HepG2 (cell line): ENCODE data around the gene CD4. TPM values are rescaled to one million over a fixed set of nuclear protein-coding genes. Genes with fewer than 3 reads are reported as not detected.

Experiments
- AGO1 ChIP-seq: fragments of 200-400 bp; formaldehyde crosslinking; IDR thresholded peaks from 2 replicates; pipeline ENCODE4 v1.6.1; 2017; ENCODE audit warnings: mild to moderate bottlenecking, low read depth, low read length, moderate library complexity; ENCODE audit not compliant: poor library complexity, severe bottlenecking
- ARID5B ChIP-seq: IDR thresholded peaks from 2 replicates; pipeline ENCODE4 v1.4.0; 2020; ENCODE audit warnings: mild to moderate bottlenecking, missing genetic modification reagents
- CREB1 ChIP-seq, 2 experiments: fragments of 450-650 bp in 1 of 2; IDR thresholded peaks; 2 replicates each; pipeline ENCODE4 v1.6.1; 2016 to 2017; ENCODE audit warnings: control low read depth in 1 of 2, mild to moderate bottlenecking in 1 of 2, missing compliant biosample characterization in 1 of 2, missing genetic modification characterization in 1 of 2
- DMAP1 ChIP-seq: IDR thresholded peaks from 2 replicates; pipeline ENCODE4 v1.6.1; 2016
- HNF4G ChIP-seq, 2 experiments: sonication (generic) in 1 of 2; formaldehyde crosslinking in 1 of 2; IDR thresholded peaks; 2 replicates each; pipeline versions ENCODE4 v1.4.0 to v1.6.1; 2011 to 2020; ENCODE audit warnings: borderline replicate concordance in 2 of 2, low read depth in 2 of 2, mild to moderate bottlenecking in 2 of 2, low read length in 1 of 2, missing genetic modification reagents in 1 of 2, moderate library complexity in 1 of 2
- NR2F2 ChIP-seq: IDR thresholded peaks from 2 replicates; pipeline ENCODE4 v1.6.1; 2012; ENCODE audit warnings: low read depth, inconsistent platforms, borderline replicate concordance
- REXO4 ChIP-seq: sonication (generic); formaldehyde crosslinking; IDR thresholded peaks from 2 replicates; pipeline ENCODE4 v1.8.0; 2022; ENCODE audit warnings: missing genetic modification reagents, mild to moderate bottlenecking, borderline replicate concordance
- SIN3A ChIP-seq: IDR thresholded peaks from 2 replicates; pipeline ENCODE4 v1.6.1; 2011; ENCODE audit warnings: low read depth, mild to moderate bottlenecking, control low read depth, low read length, borderline replicate concordance
- SRY ChIP-seq: sonication (generic); formaldehyde crosslinking; IDR thresholded peaks from 2 replicates; pipeline ENCODE4 v1.8.0; 2022; ENCODE audit warnings: mild to moderate bottlenecking, missing genetic modification reagents
- TCF12 ChIP-seq, 2 experiments: fragments of 450-650 bp in 1 of 2; sonication (generic) in 1 of 2; formaldehyde crosslinking in 1 of 2; IDR thresholded peaks; 2 replicates each; pipeline versions ENCODE4 v1.6.1 to v1.8.0; 2017 to 2022; ENCODE audit warnings: antibody characterized with exemption in 1 of 2, mild to moderate bottlenecking in 1 of 2, missing genetic modification reagents in 1 of 2, moderate library complexity in 1 of 2
- TIGD3 ChIP-seq: sonication (generic); formaldehyde crosslinking; IDR thresholded peaks from 2 replicates; pipeline ENCODE4 v1.5.1; 2020; ENCODE audit warnings: mild to moderate bottlenecking, missing genetic modification reagents, borderline replicate concordance
- ZNF441 ChIP-seq: sonication (generic); formaldehyde crosslinking; IDR thresholded peaks from 2 replicates; pipeline ENCODE4 v1.7.0; 2021; ENCODE audit warnings: missing genetic modification reagents, borderline replicate concordance
- ZNF703 ChIP-seq: sonication (generic); formaldehyde crosslinking; IDR thresholded peaks from 2 replicates; pipeline ENCODE4 v1.5.1; 2020; ENCODE audit warnings: missing genetic modification reagents, mild to moderate bottlenecking, moderate library complexity, borderline replicate concordance
- polyA plus RNA-seq, 8 experiments: library from polyadenylated mRNA; depleted of rRNA in 3 of 8; stranded (reverse) in 7 of 8; unstranded in 1 of 8; fragments of >200 nt; fragmentation: Illumina TruSeq in 4 of 8; extraction: Trizol in 4 of 8; gene quantifications; 2 replicates each; pipeline versions ENCODE4 v1.2.1 to v1.2.3, GENCODE V29; 2011 to 2016; ENCODE audit warnings: low read depth in 4 of 8, missing spikeins in 1 of 8, mixed read lengths in 1 of 8; ENCODE audit not compliant: insufficient read depth in 1 of 8
- total RNA-seq, 5 experiments: library from RNA; depleted of rRNA; stranded (reverse); fragments of >200 nt; fragmentation: Illumina TruSeq; extraction: Trizol; gene quantifications; 2 replicates each; pipeline ENCODE4 v1.2.3, GENCODE V29; 2016; ENCODE audit warnings: low read depth in 1 of 5
- TF ChIP-seq, protein P1 (sequence below), 2 experiments: sonication (generic) in 1 of 2; formaldehyde crosslinking in 1 of 2; IDR thresholded peaks; 2 replicates each; pipeline versions ENCODE4 v1.4.0 to v1.6.1; 2016 to 2020; ENCODE audit warnings: borderline replicate concordance in 1 of 2, low read depth in 1 of 2, mild to moderate bottlenecking in 1 of 2, missing genetic modification reagents in 1 of 2

The CD4 gene
- total and polyA plus RNA-seq, 2 of the 13 experiments (the other 11 are each of a cell fraction or from before 2014, with no cell fraction given): 0.07 to 0.95 TPM

GRCh38 chr12:6828781-6829535 lies 39.6 kb downstream of the CD4 start (continued):
- TF ChIP-seq HNF4G (IDR thresholded peaks at IDR 0.05; ENCODE audit: borderline replicate concordance, low read depth, low read length) (no peak), HNF4G (CRISPR knock-in tag; IDR thresholded peaks at IDR 0.05; ENCODE audit: borderline replicate concordance, low read depth) (peak; percentile 49; the same call in 1 of the 2 replicates), CREB1 (IDR thresholded peaks at IDR 0.05) (peak; percentile 7; the same call in 1 of the 2 replicates), CREB1 (CRISPR knock-in tag; IDR thresholded peaks at IDR 0.05) (no peak), ZNF441 (CRISPR knock-in tag) (peak; percentile 40; the same call in 1 of the 2 replicates), DMAP1 (CRISPR knock-in tag) (peak; percentile 89), TIGD3 (CRISPR knock-in tag) (no peak), SRY (CRISPR knock-in tag) (peak; percentile 71), ZNF703 (0 out of 2 replicates have a peak, but pooled peaks have one; percentile 54), SIN3A (no peak; the same call in 1 of the 2 replicates), AGO1 (peak; percentile 67), REXO4 (CRISPR knock-in tag) (peak; percentile 59; the same call in 1 of the 2 replicates), ARID5B (CRISPR knock-in tag) (peak; percentile 18; the same call in 1 of the 2 replicates), TCF12 (IDR thresholded peaks at IDR 0.05) (no peak), TCF12 (CRISPR knock-in tag; IDR thresholded peaks at IDR 0.05) (peak; percentile 57; the same call in 1 of the 2 replicates), NR2F2 (peak; percentile 10; the same call in 1 of the 2 replicates)
- TF ChIP-seq, protein P1, sequence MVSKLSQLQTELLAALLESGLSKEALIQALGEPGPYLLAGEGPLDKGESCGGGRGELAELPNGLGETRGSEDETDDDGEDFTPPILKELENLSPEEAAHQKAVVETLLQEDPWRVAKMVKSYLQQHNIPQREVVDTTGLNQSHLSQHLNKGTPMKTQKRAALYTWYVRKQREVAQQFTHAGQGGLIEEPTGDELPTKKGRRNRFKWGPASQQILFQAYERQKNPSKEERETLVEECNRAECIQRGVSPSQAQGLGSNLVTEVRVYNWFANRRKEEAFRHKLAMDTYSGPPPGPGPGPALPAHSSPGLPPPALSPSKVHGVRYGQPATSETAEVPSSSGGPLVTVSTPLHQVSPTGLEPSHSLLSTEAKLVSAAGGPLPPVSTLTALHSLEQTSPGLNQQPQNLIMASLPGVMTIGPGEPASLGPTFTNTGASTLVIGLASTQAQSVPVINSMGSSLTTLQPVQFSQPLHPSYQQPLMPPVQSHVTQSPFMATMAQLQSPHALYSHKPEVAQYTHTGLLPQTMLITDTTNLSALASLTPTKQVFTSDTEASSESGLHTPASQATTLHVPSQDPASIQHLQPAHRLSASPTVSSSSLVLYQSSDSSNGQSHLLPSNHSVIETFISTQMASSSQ (IDR thresholded peaks at IDR 0.05; ENCODE audit: low read depth): no peak
- TF ChIP-seq, protein P1 (CRISPR knock-in tag; IDR thresholded peaks at IDR 0.05; ENCODE audit: borderline replicate concordance): no peak; the same call in 1 of the 2 replicates
